Dedifferentiated amniotic fluid mesenchymal stem cell (primary cell): ENCODE data around the gene SHANK2.

Experiments used
- DNase-seq: peaks from one replicate; pipeline ENCODE4 v3.0.0-alpha.2; 2016; ENCODE audit errors: extremely low spot score

The SHANK2 gene

DNA sequence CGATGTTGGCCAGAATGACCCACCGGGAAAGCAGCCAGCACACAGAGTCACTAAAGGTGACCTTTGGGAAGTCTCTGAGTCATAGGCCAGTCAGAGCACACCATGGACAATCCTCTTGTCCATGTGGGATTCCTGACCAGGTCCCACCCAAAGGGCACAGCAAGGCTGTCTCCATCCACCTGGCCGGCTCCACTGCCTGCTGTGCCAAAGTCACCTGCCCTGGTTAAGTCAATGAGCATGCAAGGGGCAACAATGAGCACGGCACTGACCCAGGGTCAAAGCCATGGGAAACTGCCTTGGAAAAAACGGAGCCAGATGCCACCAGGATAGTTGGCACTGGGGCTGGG is 49.8 kb downstream of the SHANK2 start:
- DNase-seq, result no peak
